Lower lobe of right lung (tissue), 2 donors: Measurements from ENCODE around the gene FUT7. TPM values are rescaled to one million over a fixed set of nuclear protein-coding genes. Genes with fewer than 3 reads are reported as not detected.
A peak's percentile ranks its signal among the peaks of the same experiment; 100 is the strongest.

Experiments used
- ATAC-seq, 2 donors: fragments of 200-7000 bp; cut with Tn5 transposase; one replicate each; pipeline ENCODE4 v1.9.1; 2020 to 2022; ENCODE audit warnings: mild to moderate bottlenecking in 2 of 2, moderate library complexity in 2 of 2
- DNase-seq: peaks from one replicate; pipeline ENCODE4 v3.0.0-alpha.2; 2020
- H3K27ac ChIP-seq: fragments of 200-600 bp; one replicate; pipeline ENCODE4 v1.8.0; 2022
- H3K27me3 ChIP-seq: fragments of 200-600 bp; one replicate; pipeline ENCODE4 v1.8.0; 2022; ENCODE audit warnings: low read depth
- H3K36me3 ChIP-seq: fragments of 200-600 bp; one replicate; pipeline ENCODE4 v1.8.0; 2022; ENCODE audit warnings: mild to moderate bottlenecking
- H3K4me1 ChIP-seq: fragments of 200-600 bp; one replicate; pipeline ENCODE4 v1.8.0; 2022
- H3K4me3 ChIP-seq: fragments of 200-600 bp; one replicate; pipeline ENCODE4 v1.8.0; 2022; ENCODE audit warnings: mild to moderate bottlenecking
- H3K9me3 ChIP-seq: fragments of 200-600 bp; one replicate; pipeline ENCODE4 v1.8.0; 2022
- intact Hi-C: fragments of 100-400 bp; cut with DNase I; formaldehyde crosslinking; loops from one replicate; pipeline ENCODE4 v1.11.0; 2022
- total RNA-seq: library from RNA; stranded (reverse); fragmentation: NEBNext Ultra II Directional; extraction: Animal tissue kit (Norgen Biotek cat#: 25700); gene quantifications from one replicate; pipeline ENCODE4 v1.2.1, GENCODE V29; 2021
- TF ChIP-seq, protein P1 (sequence below): fragments of 200-600 bp; IDR thresholded peaks from one replicate; pipeline ENCODE4 v1.8.0; 2022; ENCODE audit warnings: antibody characterized with exemption, mild to moderate bottlenecking
- donor health status: DM: no; HTN: yes; CAD: no; lungs with severe emphysema.

Gene FUT7
- total RNA-seq, 1 donor from 2014 or later: 1.1 TPM

DNA sequence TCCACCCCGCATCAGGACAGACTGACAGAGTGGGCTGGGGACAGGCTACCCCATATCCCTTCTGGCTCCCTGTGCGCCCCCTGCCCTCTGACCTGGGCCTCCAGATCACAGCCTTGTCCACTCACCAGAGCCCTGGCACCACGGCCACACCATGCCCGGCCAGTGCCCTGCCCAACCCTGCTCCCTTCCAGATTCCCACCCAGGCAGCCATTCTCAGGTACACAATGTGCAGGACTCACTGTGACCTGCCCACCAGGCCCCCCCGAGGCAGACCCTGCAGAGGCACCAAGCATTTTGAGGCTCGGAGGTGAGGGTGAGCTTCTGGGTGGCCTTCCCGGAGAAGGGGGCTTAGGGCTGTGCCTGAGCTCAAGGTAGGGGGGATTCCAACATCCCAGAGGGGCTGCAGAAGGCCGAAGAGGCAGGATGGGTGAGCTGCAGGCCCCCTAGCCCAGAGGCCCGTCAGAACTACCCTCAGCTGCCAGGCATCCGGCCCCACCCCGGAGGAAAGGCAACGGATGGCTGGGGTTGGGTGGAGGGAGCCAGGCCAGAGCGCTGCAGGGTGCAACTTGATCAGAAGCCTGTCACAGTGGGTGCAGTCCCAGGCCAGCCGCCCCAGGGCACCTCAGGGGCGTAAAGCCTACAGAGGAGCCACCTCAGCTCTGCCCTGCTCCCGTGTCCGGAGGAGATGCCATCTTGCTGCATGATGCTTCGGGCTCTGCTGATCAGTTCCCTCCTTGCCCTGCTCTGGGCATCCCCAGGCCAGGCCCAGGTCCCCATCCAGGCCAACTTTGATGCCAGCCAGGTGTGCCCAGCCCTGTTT, 49.4 kb downstream of the FUT7 start, which contains the start of gene LCNL1:
LCNL1 (plus strand) TSS at position 762 of the 820 bp plus-strand sequence. CDS start 594 bp downstream, outside the sequence.
- TF ChIP-seq, protein P1, sequence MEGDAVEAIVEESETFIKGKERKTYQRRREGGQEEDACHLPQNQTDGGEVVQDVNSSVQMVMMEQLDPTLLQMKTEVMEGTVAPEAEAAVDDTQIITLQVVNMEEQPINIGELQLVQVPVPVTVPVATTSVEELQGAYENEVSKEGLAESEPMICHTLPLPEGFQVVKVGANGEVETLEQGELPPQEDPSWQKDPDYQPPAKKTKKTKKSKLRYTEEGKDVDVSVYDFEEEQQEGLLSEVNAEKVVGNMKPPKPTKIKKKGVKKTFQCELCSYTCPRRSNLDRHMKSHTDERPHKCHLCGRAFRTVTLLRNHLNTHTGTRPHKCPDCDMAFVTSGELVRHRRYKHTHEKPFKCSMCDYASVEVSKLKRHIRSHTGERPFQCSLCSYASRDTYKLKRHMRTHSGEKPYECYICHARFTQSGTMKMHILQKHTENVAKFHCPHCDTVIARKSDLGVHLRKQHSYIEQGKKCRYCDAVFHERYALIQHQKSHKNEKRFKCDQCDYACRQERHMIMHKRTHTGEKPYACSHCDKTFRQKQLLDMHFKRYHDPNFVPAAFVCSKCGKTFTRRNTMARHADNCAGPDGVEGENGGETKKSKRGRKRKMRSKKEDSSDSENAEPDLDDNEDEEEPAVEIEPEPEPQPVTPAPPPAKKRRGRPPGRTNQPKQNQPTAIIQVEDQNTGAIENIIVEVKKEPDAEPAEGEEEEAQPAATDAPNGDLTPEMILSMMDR: no peak
- intact Hi-C loops: no loop called here
- Histone ChIP-seq H3K27me3 (peaks cover 28% of the 10 kb centered on the region), H3K36me3 (no peaks in the 10 kb centered on the region), H3K4me1 (peaks cover 25% of the 10 kb centered on the region), H3K27ac (peak within 1 kb of the TSS; percentile 77), H3K9me3 (no peaks in the 10 kb centered on the region), H3K4me3 (no peak within 1 kb of the TSS)
- ATAC-seq: no peak
- DNase-seq: no peak

DNA sequence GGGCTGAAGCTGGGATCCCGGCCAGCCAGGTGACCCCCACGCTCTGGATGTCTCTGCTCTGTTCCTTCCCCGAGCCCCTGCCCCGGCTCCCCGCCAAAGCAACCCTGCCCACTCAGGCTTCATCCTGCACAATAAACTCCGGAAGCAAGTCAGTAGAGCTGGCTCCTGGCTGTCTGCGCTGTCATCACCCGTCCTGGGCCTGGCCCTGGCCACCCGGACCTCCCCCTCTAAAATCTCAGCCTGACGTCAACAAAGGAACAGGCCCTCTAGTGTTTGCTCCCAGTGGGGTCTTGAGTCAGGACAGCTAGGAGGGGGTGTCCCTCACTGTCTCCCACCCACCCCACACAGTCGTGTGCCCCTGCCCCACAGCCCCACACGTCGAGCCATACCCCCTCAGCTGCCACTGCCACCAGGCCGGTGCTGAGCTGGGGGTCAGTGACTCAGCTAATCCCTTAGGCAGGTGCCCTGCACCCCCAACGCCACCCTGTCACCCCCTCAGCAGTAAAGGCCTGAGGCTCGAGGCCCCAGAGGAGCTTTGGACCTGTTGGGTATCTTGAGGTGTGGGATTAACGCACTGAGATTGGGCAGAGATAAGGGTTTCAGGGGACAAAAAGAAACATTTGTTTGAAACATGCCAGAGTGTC, 50.2 kb downstream of the FUT7 start:
- intact Hi-C loops: no loop called here

DNA sequence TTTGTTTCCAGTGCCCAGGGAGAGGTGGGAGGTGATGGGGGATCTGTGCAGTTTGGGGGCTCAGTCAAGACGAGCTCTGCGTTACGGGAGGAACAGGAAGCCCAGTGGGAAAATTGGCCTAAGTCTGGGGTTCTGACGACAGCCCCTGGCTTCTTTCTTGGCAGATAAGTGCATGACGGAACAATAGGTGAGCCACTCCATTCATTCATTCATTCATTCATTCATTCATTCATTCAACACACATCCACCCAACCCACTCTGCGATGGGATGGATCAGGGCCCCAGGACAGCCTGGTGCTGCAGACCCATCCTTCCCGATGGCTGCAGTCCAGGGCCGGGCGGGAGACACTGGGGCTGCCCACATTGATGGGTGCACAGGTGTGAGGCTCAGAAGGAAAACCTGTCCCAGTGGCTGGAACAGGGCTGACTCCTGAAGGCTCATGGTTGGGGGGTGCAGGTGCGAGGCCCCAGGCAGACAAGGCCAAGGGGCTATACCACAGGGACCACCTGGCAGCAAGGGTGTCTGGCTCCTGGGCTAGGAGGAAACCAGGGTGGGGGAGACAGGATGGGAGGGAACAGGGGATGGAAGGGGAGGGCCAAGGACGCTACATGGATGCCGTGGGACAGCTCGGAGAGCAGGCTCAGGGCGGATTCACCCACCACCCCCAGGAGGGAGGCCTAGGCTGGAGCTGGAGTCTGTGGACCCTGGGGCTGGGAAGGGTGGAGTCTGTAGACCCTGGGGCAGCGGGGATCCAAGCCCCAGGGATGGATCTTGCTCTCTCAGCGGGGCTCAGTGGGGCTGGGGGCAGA, 51.0 kb downstream of the FUT7 start:
- no peak for ATAC-seq
- Histone ChIP-seq H3K27ac (peak overlapping the region; percentile 77), H3K9me3 (no peaks in the 10 kb centered on the region), H3K4me1 (peaks cover 41% of the 10 kb centered on the region), H3K27me3 (peaks cover 18% of the 10 kb centered on the region), H3K36me3 (no peaks in the 10 kb centered on the region), H3K4me3 (no peak overlapping the region)
- no peak for DNase-seq
- intact Hi-C loops: no loop called here
- TF ChIP-seq, protein P1: no peak

More for the DNA sequence above, 50.2 kb downstream of the FUT7 start:
- Histone ChIP-seq H3K36me3 (no peaks in the 10 kb centered on the region), H3K27ac (peak overlapping the region; percentile 77), H3K4me3 (no peak overlapping the region), H3K9me3 (no peaks in the 10 kb centered on the region), H3K27me3 (peaks cover 24% of the 10 kb centered on the region), H3K4me1 (peaks cover 32% of the 10 kb centered on the region)
- no peak for ATAC-seq
- TF ChIP-seq, protein P1: no peak
- no peak for DNase-seq

Other genes starting within 250 kb of the FUT7 start
- gene TMEM141, start 240.7 kb downstream of the FUT7 start, total RNA-seq: 57.2 TPM
- gene CCDC183, start 235.8 kb downstream of the FUT7 start, total RNA-seq: 3.7 TPM
- 62.2 TPM for gene RABL6, start 224.1 kb downstream of the FUT7 start, total RNA-seq
- 3.5 TPM for gene AJM1, start 189.6 kb downstream of the FUT7 start, total RNA-seq
- gene PHPT1, start 182.7 kb downstream of the FUT7 start, total RNA-seq: 93.6 TPM
- 13.5 TPM for gene MAMDC4, start 179.7 kb downstream of the FUT7 start, total RNA-seq
- 230 TPM for gene EDF1, start 165.8 kb downstream of the FUT7 start, total RNA-seq
- gene TRAF2, start 145.6 kb downstream of the FUT7 start, total RNA-seq: 16.5 TPM
- gene FBXW5, start 87.3 kb downstream of the FUT7 start, total RNA-seq: 83.2 TPM
- gene C8G, start 86.8 kb downstream of the FUT7 start, total RNA-seq: 2.2 TPM
- gene LCN12, start 79.8 kb downstream of the FUT7 start, total RNA-seq: 1.9 TPM
- gene PTGDS, start 54.6 kb downstream of the FUT7 start, total RNA-seq: 225 TPM
- gene LCNL1, start 49.1 kb downstream of the FUT7 start, total RNA-seq: 1.9 TPM
- gene PAXX, start 39.7 kb downstream of the FUT7 start, total RNA-seq: 45.1 TPM
- 49.3 TPM for gene CLIC3, start 35.5 kb downstream of the FUT7 start, total RNA-seq
- 45.0 TPM for gene ABCA2, start 3.9 kb downstream of the FUT7 start, total RNA-seq
- 124 TPM for gene NPDC1, start 14.1 kb upstream of the FUT7 start, total RNA-seq
- gene ENTPD2, start 22.0 kb upstream of the FUT7 start, total RNA-seq: 0.62 TPM
- 0.86 TPM for gene SAPCD2, start 38.5 kb upstream of the FUT7 start, total RNA-seq
- gene UAP1L1, start 45.4 kb upstream of the FUT7 start, total RNA-seq: 29.7 TPM
- 41.9 TPM for gene MAN1B1, start 54.9 kb upstream of the FUT7 start, total RNA-seq
- gene DPP7, start 82.6 kb upstream of the FUT7 start, total RNA-seq: 190 TPM
- 0.92 TPM for gene GRIN1, start 107.1 kb upstream of the FUT7 start, total RNA-seq
- 1.0 TPM for gene LRRC26, start 138.0 kb upstream of the FUT7 start, total RNA-seq
- gene TMEM210, start 140.0 kb upstream of the FUT7 start, total RNA-seq: not detected
- gene ANAPC2, start 156.5 kb upstream of the FUT7 start, total RNA-seq: 58.2 TPM
- 57.6 TPM for gene SSNA1, start 156.6 kb upstream of the FUT7 start, total RNA-seq
- gene TPRN, start 168.7 kb upstream of the FUT7 start, total RNA-seq: 17.8 TPM
- gene TMEM203, start 173.6 kb upstream of the FUT7 start, total RNA-seq: 26.6 TPM
- 15.6 TPM for gene NDOR1, start 173.6 kb upstream of the FUT7 start, total RNA-seq
- 5.8 TPM for gene RNF208, start 190.2 kb upstream of the FUT7 start, total RNA-seq
- 0.59 TPM for gene CYSRT1, start 193.1 kb upstream of the FUT7 start, total RNA-seq
- gene RNF224, start 195.4 kb upstream of the FUT7 start, total RNA-seq: 0.21 TPM
- gene SLC34A3, start 198.8 kb upstream of the FUT7 start, total RNA-seq: not detected
- gene TUBB4B, start 209.2 kb upstream of the FUT7 start, total RNA-seq: 208 TPM
- 0.38 TPM for gene STPG3, start 219.2 kb upstream of the FUT7 start, total RNA-seq
- 44.7 TPM for gene NELFB, start 223.2 kb upstream of the FUT7 start, total RNA-seq
- gene TOR4A, start 245.6 kb upstream of the FUT7 start, total RNA-seq: 27.2 TPM